ENCODE measurements around the gene MT1M. TPM values are rescaled to one million over a fixed set of nuclear protein-coding genes. Genes with fewer than 3 reads are reported as not detected.

Gene MT1M
- total and polyA plus RNA-seq, 2 donors from 2014 or later, result 15.3 to 27.9 TPM

DNA sequence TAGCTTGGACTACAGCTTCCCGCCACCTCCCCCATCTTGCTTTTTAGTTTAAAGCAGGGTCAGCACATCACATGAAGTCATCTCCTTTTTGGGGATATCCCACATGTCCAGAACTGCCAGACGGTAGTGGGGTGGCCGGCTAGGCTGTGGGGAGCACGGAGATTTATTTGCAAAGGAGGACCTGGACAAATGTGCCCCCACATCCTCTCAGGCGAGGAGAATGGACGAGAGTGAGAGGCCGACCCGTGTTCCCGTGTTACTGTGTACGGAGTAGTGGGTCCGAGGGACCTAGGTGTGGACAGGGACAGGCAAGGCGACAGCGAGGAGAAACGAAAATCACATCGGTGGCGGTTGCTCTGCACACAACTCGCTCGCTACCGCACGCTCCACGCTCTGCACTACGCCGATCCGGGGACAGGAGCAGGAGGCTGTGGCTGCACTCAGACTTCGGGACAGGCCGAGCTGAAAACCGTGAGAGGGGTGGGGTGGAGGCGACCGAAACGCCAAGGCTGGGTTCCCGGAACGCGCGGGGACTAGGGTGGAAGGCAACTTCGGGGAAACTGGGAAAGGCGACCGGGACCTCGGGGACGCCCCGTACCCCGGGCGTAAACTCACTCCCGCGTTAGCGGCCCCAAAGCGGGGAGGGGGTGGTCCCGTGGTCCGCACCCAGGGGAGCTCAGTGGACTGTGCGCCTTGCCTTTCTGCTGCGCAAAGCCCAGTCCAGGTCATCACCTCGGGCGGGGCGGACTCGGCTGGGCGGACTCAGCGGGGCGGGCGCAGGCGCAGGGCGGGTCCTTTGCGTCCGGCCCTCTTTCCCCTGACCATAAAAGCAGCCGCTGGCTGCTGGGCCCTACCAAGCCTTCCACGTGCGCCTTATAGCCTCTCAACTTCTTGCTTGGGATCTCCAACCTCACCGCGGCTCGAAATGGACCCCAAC is 5.6 kb downstream of the MT1M start, which contains the start of gene MT1A:
TSS of gene MT1A (plus strand) at position 853 of the 937 bp plus-strand sequence. CDS start at position 926, 73 bp downstream.
- Histone ChIP-seq H3K27ac (ENCODE audit: low read depth in 2 of 2, low read length in 2 of 2) (peak within 1 kb of the TSS; percentile 17 to 57), H3K27me3 (ENCODE audit: control insufficient read depth, insufficient read depth, low read length) (peaks cover 74% of the 10 kb centered on the region), H3K9me3 (ENCODE audit: control insufficient read depth in 2 of 3, insufficient read depth in 1 of 3, low read length in 3 of 3) (no peaks in the 10 kb centered on the region), H3K4me1 (ENCODE audit: control insufficient read depth in 2 of 3, insufficient read depth in 2 of 3, low read depth in 1 of 3, low read length in 3 of 3) (peaks cover 0 to 12% (median 0%) of the 10 kb centered on the region in 3 donors), H3K36me3 (ENCODE audit: control insufficient read depth in 2 of 3, insufficient read depth in 3 of 3, low read length in 3 of 3) (no peaks in the 10 kb centered on the region), H3K4me3 (ENCODE audit: low read length in 3 of 3) (peak within 1 kb of the TSS in 2 of 3 donors; percentile 59 to 61), H3K9ac (ENCODE audit: low read length in 3 of 3) (peak within 1 kb of the TSS in 1 of 3 donors; percentile 55)
- FAIRE-seq (no peak), DNase-seq (peak; percentile 57 to 95 (median 60))
- intact Hi-C loops (cut with DNase I), result no loop called here
- TF ChIP-seq, protein P1, sequence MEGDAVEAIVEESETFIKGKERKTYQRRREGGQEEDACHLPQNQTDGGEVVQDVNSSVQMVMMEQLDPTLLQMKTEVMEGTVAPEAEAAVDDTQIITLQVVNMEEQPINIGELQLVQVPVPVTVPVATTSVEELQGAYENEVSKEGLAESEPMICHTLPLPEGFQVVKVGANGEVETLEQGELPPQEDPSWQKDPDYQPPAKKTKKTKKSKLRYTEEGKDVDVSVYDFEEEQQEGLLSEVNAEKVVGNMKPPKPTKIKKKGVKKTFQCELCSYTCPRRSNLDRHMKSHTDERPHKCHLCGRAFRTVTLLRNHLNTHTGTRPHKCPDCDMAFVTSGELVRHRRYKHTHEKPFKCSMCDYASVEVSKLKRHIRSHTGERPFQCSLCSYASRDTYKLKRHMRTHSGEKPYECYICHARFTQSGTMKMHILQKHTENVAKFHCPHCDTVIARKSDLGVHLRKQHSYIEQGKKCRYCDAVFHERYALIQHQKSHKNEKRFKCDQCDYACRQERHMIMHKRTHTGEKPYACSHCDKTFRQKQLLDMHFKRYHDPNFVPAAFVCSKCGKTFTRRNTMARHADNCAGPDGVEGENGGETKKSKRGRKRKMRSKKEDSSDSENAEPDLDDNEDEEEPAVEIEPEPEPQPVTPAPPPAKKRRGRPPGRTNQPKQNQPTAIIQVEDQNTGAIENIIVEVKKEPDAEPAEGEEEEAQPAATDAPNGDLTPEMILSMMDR (IDR thresholded peaks at IDR 0.05; ENCODE audit: borderline replicate concordance, extremely low read depth, insufficient read depth), result no peak

DNA sequence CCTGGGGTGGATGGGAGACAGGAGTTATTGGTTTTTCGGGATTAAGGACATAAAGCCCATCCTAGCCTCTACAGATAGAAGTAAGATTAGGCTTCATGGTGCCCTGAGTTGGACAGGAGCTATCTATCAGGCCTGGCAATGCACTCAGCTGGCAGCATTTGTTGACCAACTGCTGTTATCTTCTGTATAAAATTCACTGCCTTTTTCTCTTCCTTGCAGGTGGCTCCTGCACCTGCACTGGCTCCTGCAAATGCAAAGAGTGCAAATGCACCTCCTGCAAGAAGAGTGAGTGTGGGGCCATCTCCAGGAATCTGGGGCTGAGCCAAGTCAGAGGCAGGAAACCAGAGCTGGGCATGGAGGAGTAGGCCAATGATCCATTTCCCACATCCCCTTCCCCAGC is 6.6 kb downstream of the MT1M start:
- TF ChIP-seq, protein P1 (IDR thresholded peaks at IDR 0.05; ENCODE audit: borderline replicate concordance, extremely low read depth, insufficient read depth), result no peak
- H3K9me3 ChIP-seq (ENCODE audit: control insufficient read depth in 2 of 3, insufficient read depth in 1 of 3, low read length in 3 of 3), result no peaks in the 10 kb centered on the region
- H3K4me3 ChIP-seq (ENCODE audit: low read length in 3 of 3), result peak overlapping the region in 2 of 3 donors; percentile 47 to 61
- peaks cover 0 to 17% (median 5%) of the 10 kb centered on the region in 3 donors for H3K4me1 ChIP-seq (ENCODE audit: control insufficient read depth in 2 of 3, insufficient read depth in 2 of 3, low read depth in 1 of 3, low read length in 3 of 3)
- H3K9ac ChIP-seq (ENCODE audit: low read length in 3 of 3), result no peak overlapping the region
- DNase-seq, result no peak
- H3K36me3 ChIP-seq (ENCODE audit: control insufficient read depth in 2 of 3, insufficient read depth in 3 of 3, low read length in 3 of 3), result no peaks in the 10 kb centered on the region
- peaks cover 72% of the 10 kb centered on the region for H3K27me3 ChIP-seq (ENCODE audit: control insufficient read depth, insufficient read depth, low read length)
- FAIRE-seq, result no peak
- intact Hi-C loops (cut with DNase I), result no loop called here
- H3K27ac ChIP-seq (ENCODE audit: low read depth in 2 of 2, low read length in 2 of 2), result no peak overlapping the region

DNA sequence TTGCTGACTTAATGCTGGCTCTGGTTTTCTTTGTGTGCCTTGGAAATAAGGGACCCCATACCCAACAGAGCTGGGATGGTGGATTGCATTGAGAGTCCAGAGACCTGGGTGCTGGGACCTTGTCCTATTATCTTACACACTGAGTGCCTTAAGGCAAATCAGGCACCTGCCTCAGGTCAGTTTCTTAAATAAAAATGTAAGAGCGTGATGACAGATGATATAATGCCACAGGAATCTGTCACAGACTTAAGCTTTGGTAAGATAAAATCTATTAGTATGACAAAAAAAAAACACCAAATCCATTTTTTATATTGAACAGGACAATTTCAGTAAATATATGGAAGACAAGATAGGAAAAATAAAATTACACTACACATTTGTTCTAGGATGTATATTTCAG is 7.6 kb downstream of the MT1M start:
- TF ChIP-seq, protein P1 (IDR thresholded peaks at IDR 0.05; ENCODE audit: borderline replicate concordance, extremely low read depth, insufficient read depth), result no peak
- Histone ChIP-seq H3K27me3 (ENCODE audit: control insufficient read depth, insufficient read depth, low read length) (peaks cover 69% of the 10 kb centered on the region), H3K4me3 (ENCODE audit: low read length in 3 of 3) (no peak overlapping the region), H3K27ac (ENCODE audit: low read depth in 2 of 2, low read length in 2 of 2) (no peak overlapping the region), H3K4me1 (ENCODE audit: control insufficient read depth in 2 of 3, insufficient read depth in 2 of 3, low read depth in 1 of 3, low read length in 3 of 3) (peaks cover 0 to 19% (median 6%) of the 10 kb centered on the region in 3 donors), H3K9me3 (ENCODE audit: control insufficient read depth in 2 of 3, insufficient read depth in 1 of 3, low read length in 3 of 3) (no peaks in the 10 kb centered on the region), H3K9ac (ENCODE audit: low read length in 3 of 3) (no peak overlapping the region), H3K36me3 (ENCODE audit: control insufficient read depth in 2 of 3, insufficient read depth in 3 of 3, low read length in 3 of 3) (no peaks in the 10 kb centered on the region)
- intact Hi-C loops (cut with DNase I), result no loop called here
- no peak for DNase-seq
- no peak for FAIRE-seq

All from kidney (tissue), 14 donors.